Measurements from ENCODE around the gene MXD1. TPM values are rescaled to one million over a fixed set of nuclear protein-coding genes. Genes with fewer than 3 reads are reported as not detected.

MXD1 gene
- total and polyA plus RNA-seq, 2 donors (not counting 3 experiments of a cell fraction or from before 2014, with no cell fraction given): 6.7 to 10.6 TPM

GRCh38 chr2:69965756-69966445 lies 51.0 kb downstream of the MXD1 start:
- Histone ChIP-seq H3K9me3 (replicated peaks; ENCODE audit: control insufficient read depth, insufficient read depth, low read length) (no peaks in the 10 kb centered on the region), H3K27me3 (ENCODE audit: control insufficient read depth in 2 of 2, insufficient read depth in 2 of 2, low read length in 2 of 2) (peaks cover 0 to 2% of the 10 kb centered on the region in 2 experiments), H2AFZ (ENCODE audit: low read depth, low read length) (no peak overlapping the region), H3K27ac (ENCODE audit: insufficient read depth, low read depth, low read length) (no peak overlapping the region), H3K4me2 (ENCODE audit: insufficient read depth, low read length) (no peak overlapping the region), H3K9me1 (replicated peaks; ENCODE audit: control insufficient read depth, extremely low read depth, insufficient read depth, low read length) (no peaks in the 10 kb centered on the region), H3K36me3 (ENCODE audit: control insufficient read depth in 2 of 2, extremely low read depth in 1 of 2, insufficient read depth in 2 of 2, low read length in 2 of 2) (no peaks in the 10 kb centered on the region), H3K9ac (replicated peaks; ENCODE audit: extremely low read depth, insufficient read depth, low read length) (no peak overlapping the region), H3K4me1 (ENCODE audit: control insufficient read depth, extremely low read depth, insufficient read depth, low read length) (no peaks in the 10 kb centered on the region), H4K20me1 (replicated peaks; ENCODE audit: control insufficient read depth, extremely low read depth, insufficient read depth, low read length) (no peaks in the 10 kb centered on the region), H3K79me2 (ENCODE audit: control insufficient read depth, insufficient read depth, low read length) (no peaks in the 10 kb centered on the region), H3K4me3 (replicated peaks in 1 of 3; ENCODE audit: insufficient read depth in 1 of 3, low read depth in 1 of 3, low read length in 3 of 3) (no peak overlapping the region)
- TF ChIP-seq, protein P1, sequence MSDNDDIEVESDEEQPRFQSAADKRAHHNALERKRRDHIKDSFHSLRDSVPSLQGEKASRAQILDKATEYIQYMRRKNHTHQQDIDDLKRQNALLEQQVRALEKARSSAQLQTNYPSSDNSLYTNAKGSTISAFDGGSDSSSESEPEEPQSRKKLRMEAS (IDR thresholded peaks at IDR 0.05; ENCODE audit: insufficient read depth, insufficient read length): no peak
- no peak for TF ChIP-seq POLR2A (IDR thresholded peaks at IDR 0.05; ENCODE audit: low read depth, low read length)
- no peak for TF ChIP-seq EZH2 (IDR thresholded peaks at IDR 0.05; ENCODE audit: borderline replicate concordance, low read depth, low read length, severe bottlenecking)
- no peak for TF ChIP-seq GATA2 (IDR thresholded peaks at IDR 0.05; ENCODE audit: insufficient read depth, insufficient read length, low read depth, low read length)
- no peak for TF ChIP-seq POLR2AphosphoS5 (IDR thresholded peaks at IDR 0.05; ENCODE audit: insufficient read depth, low read depth, low read length)
- no peak for TF ChIP-seq FOS (IDR thresholded peaks at IDR 0.05; ENCODE audit: borderline replicate concordance, insufficient read depth, low read length)
- FAIRE-seq (no peak), DNase-seq (ENCODE audit: low read depth, low spot score) (no peak)
- intact Hi-C loops (cut with micrococcal nuclease) (no loop called here), dilution Hi-C loops (cut with MboI; ENCODE audit: extremely low pct_ligation_motif_present, low sequenced_read_pairs) (no loop called here)
- no TSS peak for BruUV-seq (replicated peaks)
- CTCF ChIA-PET: interaction anchor here (2.6 kb wide), 1 partner anchor 10 kb away, joined by 10 read pairs; no protein-coding TSS in a partner anchor
- POLR2A ChIA-PET: no interaction called here

DNA sequence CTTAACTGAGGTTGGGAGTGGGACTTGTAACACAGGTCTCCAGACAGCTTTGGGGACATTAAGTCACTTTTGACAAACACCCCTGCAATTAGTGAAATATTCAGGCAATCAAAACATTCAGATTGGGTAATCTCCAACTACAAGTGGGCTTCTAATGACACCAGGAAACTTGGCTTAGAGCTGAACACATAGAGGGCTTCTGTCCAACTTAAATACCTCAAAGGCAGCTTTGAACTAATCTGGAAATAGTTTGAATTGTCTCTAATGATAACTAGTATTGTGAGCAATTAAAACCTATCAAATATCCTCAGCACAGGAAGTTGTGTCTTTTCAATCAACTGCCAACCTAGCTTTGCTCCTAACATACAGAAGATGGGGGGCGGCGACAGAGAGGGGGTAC lies 51.6 kb downstream of the MXD1 start:
- ChIA-PET CTCF (interaction anchor here (2.6 kb wide), 1 partner anchor 11 kb away, joined by 10 read pairs; no protein-coding TSS in a partner anchor), POLR2A (no interaction called here)
- dilution Hi-C loops (cut with MboI; ENCODE audit: extremely low pct_ligation_motif_present, low sequenced_read_pairs) (no loop called here), intact Hi-C loops (cut with micrococcal nuclease) (no loop called here)
- FAIRE-seq (no peak), DNase-seq (ENCODE audit: low read depth, low spot score) (no peak)
- no TSS peak for BruUV-seq (replicated peaks)
- H3K4me2 ChIP-seq (ENCODE audit: insufficient read depth, low read length): no peak overlapping the region
- H3K9me3 ChIP-seq (replicated peaks; ENCODE audit: control insufficient read depth, insufficient read depth, low read length): no peaks in the 10 kb centered on the region
- no peak overlapping the region for H2AFZ ChIP-seq (ENCODE audit: low read depth, low read length)
- no peaks in the 10 kb centered on the region for H3K9me1 ChIP-seq (replicated peaks; ENCODE audit: control insufficient read depth, extremely low read depth, insufficient read depth, low read length)
- H3K36me3 ChIP-seq (ENCODE audit: control insufficient read depth in 2 of 2, extremely low read depth in 1 of 2, insufficient read depth in 2 of 2, low read length in 2 of 2): no peaks in the 10 kb centered on the region
- no peak overlapping the region for H3K9ac ChIP-seq (replicated peaks; ENCODE audit: extremely low read depth, insufficient read depth, low read length)
- H4K20me1 ChIP-seq (replicated peaks; ENCODE audit: control insufficient read depth, extremely low read depth, insufficient read depth, low read length): no peaks in the 10 kb centered on the region
- no peaks in the 10 kb centered on the region for H3K4me1 ChIP-seq (ENCODE audit: control insufficient read depth, extremely low read depth, insufficient read depth, low read length)
- no peaks in the 10 kb centered on the region for H3K79me2 ChIP-seq (ENCODE audit: control insufficient read depth, insufficient read depth, low read length)
- H3K4me3 ChIP-seq (replicated peaks in 1 of 3; ENCODE audit: insufficient read depth in 1 of 3, low read depth in 1 of 3, low read length in 3 of 3): no peak overlapping the region
- H3K27ac ChIP-seq (ENCODE audit: insufficient read depth, low read depth, low read length): no peak overlapping the region
- peaks cover 0 to 2% of the 10 kb centered on the region in 2 experiments for H3K27me3 ChIP-seq (ENCODE audit: control insufficient read depth in 2 of 2, insufficient read depth in 2 of 2, low read length in 2 of 2)
- TF ChIP-seq FOS (IDR thresholded peaks at IDR 0.05; ENCODE audit: borderline replicate concordance, insufficient read depth, low read length): no peak
- TF ChIP-seq, protein P1 (IDR thresholded peaks at IDR 0.05; ENCODE audit: insufficient read depth, insufficient read length): no peak
- TF ChIP-seq POLR2A (IDR thresholded peaks at IDR 0.05; ENCODE audit: low read depth, low read length): no peak
- no peak for TF ChIP-seq POLR2AphosphoS5 (IDR thresholded peaks at IDR 0.05; ENCODE audit: insufficient read depth, low read depth, low read length)
- no peak for TF ChIP-seq GATA2 (IDR thresholded peaks at IDR 0.05; ENCODE audit: insufficient read depth, insufficient read length, low read depth, low read length)
- TF ChIP-seq EZH2 (IDR thresholded peaks at IDR 0.05; ENCODE audit: borderline replicate concordance, low read depth, low read length, severe bottlenecking): no peak
- TF ChIP-seq JUN (IDR thresholded peaks at IDR 0.05; ENCODE audit: borderline replicate concordance, insufficient read depth, insufficient read length, low read depth): no peak
- no peak for TF ChIP-seq MYC (IDR thresholded peaks at IDR 0.05; ENCODE audit: low read depth, low read length)
- TF ChIP-seq, protein P2, sequence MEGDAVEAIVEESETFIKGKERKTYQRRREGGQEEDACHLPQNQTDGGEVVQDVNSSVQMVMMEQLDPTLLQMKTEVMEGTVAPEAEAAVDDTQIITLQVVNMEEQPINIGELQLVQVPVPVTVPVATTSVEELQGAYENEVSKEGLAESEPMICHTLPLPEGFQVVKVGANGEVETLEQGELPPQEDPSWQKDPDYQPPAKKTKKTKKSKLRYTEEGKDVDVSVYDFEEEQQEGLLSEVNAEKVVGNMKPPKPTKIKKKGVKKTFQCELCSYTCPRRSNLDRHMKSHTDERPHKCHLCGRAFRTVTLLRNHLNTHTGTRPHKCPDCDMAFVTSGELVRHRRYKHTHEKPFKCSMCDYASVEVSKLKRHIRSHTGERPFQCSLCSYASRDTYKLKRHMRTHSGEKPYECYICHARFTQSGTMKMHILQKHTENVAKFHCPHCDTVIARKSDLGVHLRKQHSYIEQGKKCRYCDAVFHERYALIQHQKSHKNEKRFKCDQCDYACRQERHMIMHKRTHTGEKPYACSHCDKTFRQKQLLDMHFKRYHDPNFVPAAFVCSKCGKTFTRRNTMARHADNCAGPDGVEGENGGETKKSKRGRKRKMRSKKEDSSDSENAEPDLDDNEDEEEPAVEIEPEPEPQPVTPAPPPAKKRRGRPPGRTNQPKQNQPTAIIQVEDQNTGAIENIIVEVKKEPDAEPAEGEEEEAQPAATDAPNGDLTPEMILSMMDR (IDR thresholded peaks at IDR 0.05; ENCODE audit: extremely low read depth in 1 of 2, insufficient read depth in 1 of 2, low read depth in 1 of 2, low read length in 2 of 2): no peak

Data from endothelial cell of umbilical vein (primary cell).